ENCODE results near the gene BOD1L1. TPM values are rescaled to one million over a fixed set of nuclear protein-coding genes. Genes with fewer than 3 reads are reported as not detected.

The BOD1L1 gene
- total and polyA plus RNA-seq, 2 donors (not counting 1 experiment from before 2014, with no cell fraction given): 20.2 to 109 TPM

DNA sequence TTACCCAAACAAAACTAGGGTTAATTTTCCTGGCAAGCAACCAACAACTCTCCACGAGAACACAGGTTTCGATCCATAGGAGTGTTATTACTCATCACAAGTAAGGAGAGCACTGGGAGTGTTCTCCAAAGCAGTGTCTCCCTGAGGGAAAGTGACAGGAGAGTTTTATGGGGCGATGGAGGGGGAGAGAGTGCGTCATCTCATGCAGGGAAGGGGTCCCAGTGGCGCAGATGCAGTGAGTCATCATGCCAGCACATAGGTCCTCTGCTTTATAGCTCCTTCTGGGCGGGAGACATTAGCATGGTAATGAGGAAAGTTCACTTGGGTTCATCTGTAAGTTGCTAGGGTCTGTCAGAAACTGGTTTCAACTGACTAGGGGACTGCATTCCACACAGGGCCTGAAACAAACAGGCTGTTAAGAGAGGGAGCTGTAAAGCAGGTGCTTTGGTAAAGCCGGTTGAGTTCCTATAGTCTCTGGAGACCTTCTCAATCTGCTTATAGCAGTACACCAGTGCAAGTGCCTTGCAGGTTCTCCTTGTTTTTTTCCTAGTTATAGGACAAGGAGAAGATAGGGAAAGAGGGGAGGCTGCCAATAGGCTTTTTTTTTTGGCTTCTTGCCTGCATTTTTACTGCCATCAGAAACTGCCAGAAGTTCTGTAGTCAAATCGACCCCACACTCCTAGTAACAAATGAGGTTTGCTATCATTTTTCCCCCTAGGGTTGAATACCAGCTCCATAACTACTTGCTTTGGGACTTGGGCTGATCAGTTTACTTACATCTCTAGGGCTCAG lies 12.8 kb upstream of the BOD1L1 start:
- no peaks in the 10 kb centered on the region for H4K20me1 ChIP-seq (ENCODE audit: control insufficient read depth, insufficient read depth, low read length, poor library complexity, severe bottlenecking)
- POLR2A ChIA-PET: no interaction called here
- H3K27ac Mint-ChIP-seq: no peak overlapping the region
- no peak overlapping the region for H3K4me3 Mint-ChIP-seq
- 89% methylated on average over 5 of the region's 8 CpGs for WGBS (ENCODE audit: insufficient coverage)
- H2AFZ ChIP-seq (ENCODE audit: insufficient read depth, low read depth, low read length, poor library complexity, severe bottlenecking): no peak overlapping the region
- peaks cover 0 to 3% (median 0%) of the 10 kb centered on the region in 3 donors for H3K9me3 ChIP-seq (ENCODE audit: control extremely low read depth in 1 of 3, control insufficient read depth in 2 of 3, insufficient read depth in 1 of 3, low read length in 2 of 3)
- H3K4me1 ChIP-seq (ENCODE audit: control insufficient read depth in 2 of 2, insufficient read depth in 2 of 2, low read length in 2 of 2): no peaks in the 10 kb centered on the region
- no peak for ATAC-seq (ENCODE audit: low read depth)
- intact Hi-C loops (cut with micrococcal nuclease): no loop called here
- H3K79me2 ChIP-seq (ENCODE audit: control insufficient read depth, insufficient read depth, low read length): no peaks in the 10 kb centered on the region
- H3K9me3 Mint-ChIP-seq (ENCODE audit: insufficient read depth): no peaks in the 10 kb centered on the region
- CTCF ChIA-PET: interaction anchor here (2.4 kb wide), 1 partner anchor 15 kb away, joined by 9 read pairs; no protein-coding TSS in a partner anchor
- no peak overlapping the region for H3K4me3 ChIP-seq (ENCODE audit: control extremely low read depth in 1 of 5, extremely low read depth in 1 of 5, insufficient read depth in 1 of 5, low read depth in 2 of 5, low read length in 4 of 5)
- TF ChIP-seq CTCF (IDR thresholded peaks at IDR 0.05) (no peak), EZH2 (IDR thresholded peaks at IDR 0.05; ENCODE audit: borderline replicate concordance, insufficient read depth, low read depth, low read length, poor library complexity, severe bottlenecking) (no peak)
- no peak overlapping the region for H3K4me2 ChIP-seq (replicated peaks; ENCODE audit: low read depth, low read length, poor library complexity, severe bottlenecking)
- H3K4me1 Mint-ChIP-seq: no peaks in the 10 kb centered on the region
- H3K27ac ChIP-seq (ENCODE audit: low read length in 2 of 2): no peak overlapping the region
- no peak overlapping the region for H3K9ac ChIP-seq (ENCODE audit: low read length)
- no peak for DNase-seq
- H3K36me3 ChIP-seq (replicated peaks in 1 of 2; ENCODE audit: control extremely low read depth in 1 of 2, control insufficient read depth in 1 of 2, extremely low read depth in 1 of 2, insufficient read depth in 2 of 2, low read length in 1 of 2): no peaks in the 10 kb centered on the region
- peaks cover 0 to 25% (median 9%) of the 10 kb centered on the region in 4 experiments for H3K27me3 ChIP-seq (replicated peaks in 1 of 4; ENCODE audit: control extremely low read depth in 1 of 4, control insufficient read depth in 3 of 4, insufficient read depth in 4 of 4, low read length in 3 of 4)
- H3K27me3 Mint-ChIP-seq: peaks cover 46% of the 10 kb centered on the region

DNA sequence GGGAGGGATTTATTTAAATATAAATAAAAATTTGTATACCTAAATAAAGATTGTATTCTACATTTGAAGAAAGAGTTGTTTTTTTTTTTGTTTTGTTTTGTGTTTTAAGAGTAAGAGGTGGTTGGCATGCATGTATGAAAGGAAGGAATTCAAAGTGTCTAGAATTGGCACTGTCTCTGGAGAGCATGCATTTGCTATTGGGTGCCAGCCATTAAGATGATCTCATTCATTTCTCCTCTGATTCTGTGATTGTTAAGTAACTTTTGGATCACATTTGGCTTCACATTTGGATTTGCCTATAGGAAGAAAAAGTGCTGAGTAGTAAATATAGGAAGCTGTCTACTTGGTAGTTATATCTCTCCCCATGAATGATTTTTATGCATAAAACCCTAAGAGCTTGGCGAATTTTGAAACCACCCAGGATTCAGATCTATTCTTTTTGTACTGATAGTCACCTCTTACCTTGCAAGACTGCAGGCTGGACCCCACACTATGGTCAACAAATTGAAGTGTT lies 7.8 kb upstream of the BOD1L1 start:
- no peak overlapping the region for H3K27ac ChIP-seq (ENCODE audit: low read length in 2 of 2)
- DNase-seq (no peak), ATAC-seq (ENCODE audit: low read depth) (no peak)
- Mint-ChIP-seq H3K4me3 (no peak overlapping the region), H3K9me3 (ENCODE audit: insufficient read depth) (no peaks in the 10 kb centered on the region), H3K4me1 (no peaks in the 10 kb centered on the region), H3K27ac (no peak overlapping the region), H3K27me3 (peaks cover 20% of the 10 kb centered on the region)
- H3K9me3 ChIP-seq (ENCODE audit: control extremely low read depth in 1 of 3, control insufficient read depth in 2 of 3, insufficient read depth in 1 of 3, low read length in 2 of 3): no peaks in the 10 kb centered on the region
- H3K9ac ChIP-seq (ENCODE audit: low read length): no peak overlapping the region
- POLR2A ChIA-PET: no interaction called here
- no peaks in the 10 kb centered on the region for H3K4me1 ChIP-seq (ENCODE audit: control insufficient read depth in 2 of 2, insufficient read depth in 2 of 2, low read length in 2 of 2)
- H3K79me2 ChIP-seq (ENCODE audit: control insufficient read depth, insufficient read depth, low read length): no peaks in the 10 kb centered on the region
- TF ChIP-seq CTCF (IDR thresholded peaks at IDR 0.05): no peak
- no peak for TF ChIP-seq EZH2 (IDR thresholded peaks at IDR 0.05; ENCODE audit: borderline replicate concordance, insufficient read depth, low read depth, low read length, poor library complexity, severe bottlenecking)
- H3K36me3 ChIP-seq (replicated peaks in 1 of 2; ENCODE audit: control extremely low read depth in 1 of 2, control insufficient read depth in 1 of 2, extremely low read depth in 1 of 2, insufficient read depth in 2 of 2, low read length in 1 of 2): no peaks in the 10 kb centered on the region
- H3K4me2 ChIP-seq (replicated peaks; ENCODE audit: low read depth, low read length, poor library complexity, severe bottlenecking): no peak overlapping the region
- H4K20me1 ChIP-seq (ENCODE audit: control insufficient read depth, insufficient read depth, low read length, poor library complexity, severe bottlenecking): no peaks in the 10 kb centered on the region
- whole genome bisulfite sequencing (ENCODE audit: insufficient coverage): no CpG with 5 or more reads among the region's 1 CpG
- CTCF ChIA-PET: no interaction called here
- H3K27me3 ChIP-seq (replicated peaks in 1 of 4; ENCODE audit: control extremely low read depth in 1 of 4, control insufficient read depth in 3 of 4, insufficient read depth in 4 of 4, low read length in 3 of 4): peaks cover 0 to 13% (median 7%) of the 10 kb centered on the region in 4 experiments
- H3K4me3 ChIP-seq (ENCODE audit: control extremely low read depth in 1 of 5, extremely low read depth in 1 of 5, insufficient read depth in 1 of 5, low read depth in 2 of 5, low read length in 4 of 5): no peak overlapping the region
- no peak overlapping the region for H2AFZ ChIP-seq (ENCODE audit: insufficient read depth, low read depth, low read length, poor library complexity, severe bottlenecking)
- intact Hi-C loops (cut with micrococcal nuclease): no loop called here

Measured in B cell (primary cell).